Placental epithelial cell (primary cell): ENCODE measurements around the gene KRTAP21-3. TPM values are rescaled to one million over a fixed set of nuclear protein-coding genes. Genes with fewer than 3 reads are reported as not detected.

Experiments used
- small RNA-seq: library from RNA; depleted of rRNA; stranded (forward); fragments of <200 nt; gene quantifications from one replicate; pipeline ENCODE3, GENCODE V24; 2012
- total RNA-seq: library from RNA; depleted of rRNA; stranded (reverse); fragments of >200 nt; gene quantifications from 2 replicates; pipeline ENCODE4 v1.2.3, GENCODE V29; 2012

KRTAP21-3 gene, protein sequence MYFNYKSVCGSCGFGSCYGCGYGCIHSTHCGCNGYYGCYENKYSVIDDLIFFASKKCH
- not detected in 2 replicates for total RNA-seq

DNA sequence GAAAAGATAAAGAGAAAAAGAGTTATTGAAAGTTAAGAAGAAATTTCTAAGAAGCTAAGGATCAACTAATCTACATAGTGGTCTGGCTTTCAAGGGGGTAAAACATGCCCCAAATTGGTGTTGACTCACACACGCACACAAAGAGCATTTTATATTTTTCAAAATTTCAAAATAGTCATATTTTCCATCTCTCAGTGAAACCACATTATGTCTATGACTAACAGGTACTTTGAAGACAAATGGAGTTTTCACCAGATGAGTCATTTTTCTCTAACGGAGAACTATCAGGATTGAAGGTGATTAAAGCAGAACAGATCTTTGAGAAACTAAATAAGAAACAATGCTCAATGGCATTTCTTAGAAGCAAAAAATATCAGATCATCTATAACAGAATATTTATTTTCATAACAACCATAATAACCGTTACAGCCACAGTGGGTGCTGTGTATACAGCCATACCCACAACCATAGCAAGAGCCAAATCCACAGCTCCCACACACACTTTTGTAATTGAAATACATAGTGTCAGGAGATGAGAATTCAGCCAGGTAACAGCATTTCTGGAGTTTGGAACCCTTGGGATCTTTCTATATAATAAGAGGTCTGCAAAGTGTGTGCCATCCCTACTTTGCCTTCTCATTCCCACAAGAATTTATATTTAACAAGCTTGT, at the start of gene KRTAP21-3:
KRTAP21-3 (minus strand) TSS at position 539 of the 671 bp plus-strand sequence; CDS start at position 521, 18 bp downstream.

DNA sequence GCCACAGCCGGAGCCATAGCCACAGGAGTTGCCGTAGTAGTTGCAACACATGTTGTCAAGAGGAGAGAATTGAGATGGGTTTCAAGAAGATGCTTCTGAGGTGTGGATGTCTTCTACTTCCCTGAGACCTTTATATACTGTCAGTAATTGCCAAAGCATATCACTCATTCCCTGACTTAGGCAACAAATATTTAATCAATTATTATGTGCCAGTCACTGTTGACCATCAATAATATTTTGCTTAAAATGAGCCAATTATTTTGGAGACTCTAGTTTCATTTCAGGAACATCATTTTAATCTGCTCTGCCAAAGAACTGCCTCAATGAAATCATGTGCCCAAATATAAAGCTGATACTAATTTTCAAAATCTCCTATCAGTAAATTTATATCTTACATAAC, 36.8 kb upstream of the KRTAP21-3 start, which contains the start of gene KRTAP21-1:
KRTAP21-1 (minus strand) TSS at position 101 of the 400 bp plus-strand sequence; CDS start at position 51, 50 bp downstream.

DNA sequence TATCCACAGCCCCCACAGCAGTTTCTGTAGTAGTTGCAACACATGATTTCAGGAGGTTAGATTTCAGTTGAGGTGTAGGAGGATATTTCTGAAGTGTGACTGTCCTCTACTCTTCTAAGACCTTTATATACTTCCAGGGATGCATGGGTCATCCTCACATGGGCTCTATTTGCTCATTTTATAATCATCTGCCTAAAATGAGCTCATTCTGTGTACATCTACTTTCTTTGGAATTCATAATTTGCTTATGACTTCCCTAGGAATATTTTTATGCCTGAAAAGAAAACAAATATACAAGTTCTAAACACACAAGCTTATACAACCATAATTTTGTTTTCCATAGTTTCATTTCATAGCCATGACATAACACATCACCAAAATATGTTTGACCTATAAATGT, 28.6 kb upstream of the KRTAP21-3 start, which contains the start of gene KRTAP21-2:
KRTAP21-2 (minus strand) TSS at position 101 of the 400 bp plus-strand sequence; CDS start at position 44, 57 bp downstream.

Small RNAs within 50 kb of the gene (small RNA-seq; reads per million reads assigned to genes)
- gene AP000244.1 (not detected), gene KRTAP21-3 (not detected)

Other genes starting within 250 kb of the KRTAP21-3 start
- not detected in 2 replicates for gene KRTAP19-1, start 238.4 kb downstream of the KRTAP21-3 start, total RNA-seq
- not detected in 2 replicates for gene KRTAP19-2, start 231.3 kb downstream of the KRTAP21-3 start, total RNA-seq
- not detected in 2 replicates for gene KRTAP19-3, start 226.8 kb downstream of the KRTAP21-3 start, total RNA-seq
- not detected in 2 replicates for gene KRTAP19-4, start 221.6 kb downstream of the KRTAP21-3 start, total RNA-seq
- not detected in 2 replicates for gene KRTAP19-5, start 216.6 kb downstream of the KRTAP21-3 start, total RNA-seq
- not detected in 2 replicates for gene KRTAP19-6, start 176.9 kb downstream of the KRTAP21-3 start, total RNA-seq
- gene KRTAP19-7, start 157.5 kb downstream of the KRTAP21-3 start, total RNA-seq = not detected in 2 replicates
- gene KRTAP22-2, start 128.4 kb downstream of the KRTAP21-3 start, total RNA-seq = not detected in 2 replicates
- not detected in 2 replicates for gene KRTAP6-3, start 126.3 kb downstream of the KRTAP21-3 start, total RNA-seq
- not detected in 2 replicates for gene KRTAP6-2, start 119.9 kb downstream of the KRTAP21-3 start, total RNA-seq
- not detected in 2 replicates for gene KRTAP22-1, start 117.7 kb downstream of the KRTAP21-3 start, total RNA-seq
- not detected in 2 replicates for gene KRTAP6-1, start 104.8 kb downstream of the KRTAP21-3 start, total RNA-seq
- gene KRTAP20-1, start 102.4 kb downstream of the KRTAP21-3 start, total RNA-seq = not detected in 2 replicates
- gene KRTAP20-4, start 98.2 kb downstream of the KRTAP21-3 start, total RNA-seq = not detected in 2 replicates
- not detected in 2 replicates for gene KRTAP20-2, start 83.6 kb downstream of the KRTAP21-3 start, total RNA-seq
- gene KRTAP20-3, start 75.9 kb downstream of the KRTAP21-3 start, total RNA-seq = not detected in 2 replicates
- gene KRTAP21-2, start 28.5 kb upstream of the KRTAP21-3 start, total RNA-seq = not detected in 2 replicates
- gene KRTAP21-1, start 36.7 kb upstream of the KRTAP21-3 start, total RNA-seq = not detected in 2 replicates
- not detected in 2 replicates for gene KRTAP8-1, start 94.5 kb upstream of the KRTAP21-3 start, total RNA-seq
- gene KRTAP7-1, start 111.0 kb upstream of the KRTAP21-3 start, total RNA-seq = not detected in 2 replicates
- gene KRTAP11-1, start 162.8 kb upstream of the KRTAP21-3 start, total RNA-seq = not detected in 2 replicates